HepG2 (cell line): ENCODE results near the gene TSACC. TPM values are rescaled to one million over a fixed set of nuclear protein-coding genes. Genes with fewer than 3 reads are reported as not detected.
A peak's percentile ranks its signal among the peaks of the same experiment; 100 is the strongest.

ENCODE experiments used
- AFF4 ChIP-seq: sonication (generic); formaldehyde crosslinking; IDR thresholded peaks from 2 replicates; pipeline ENCODE4 v1.4.0; 2020; ENCODE audit warnings: missing genetic modification reagents
- CREB1 ChIP-seq, 2 experiments: fragments of 450-650 bp in 1 of 2; IDR thresholded peaks; 2 replicates each; pipeline ENCODE4 v1.6.1; 2016 to 2017; ENCODE audit warnings: control low read depth in 1 of 2, mild to moderate bottlenecking in 1 of 2, missing compliant biosample characterization in 1 of 2, missing genetic modification characterization in 1 of 2
- NONO ChIP-seq, 2 experiments: fragments of 450-650 bp in 1 of 2; sonication (generic) in 1 of 2; formaldehyde crosslinking in 1 of 2; IDR thresholded peaks in 1 of 2; conservative IDR thresholded peaks in 1 of 2; 2 replicates each; pipeline versions ENCODE4 v1.6.1 to v1.8.0; 2017 to 2022; ENCODE audit warnings: mild to moderate bottlenecking in 1 of 2, missing genetic modification reagents in 1 of 2, moderate library complexity in 1 of 2
- NR1H2 ChIP-seq: sonication (generic); formaldehyde crosslinking; IDR thresholded peaks from 2 replicates; pipeline ENCODE4 v1.8.1; 2022; ENCODE audit warnings: low read depth, missing genetic modification reagents, borderline replicate concordance
- NR3C1 ChIP-seq: sonication (generic); formaldehyde crosslinking; IDR thresholded peaks from 2 replicates; pipeline ENCODE4 v1.4.0; 2020; ENCODE audit warnings: missing genetic modification reagents
- RORA ChIP-seq: sonication (generic); formaldehyde crosslinking; IDR thresholded peaks from 2 replicates; pipeline ENCODE4 v1.5.0; 2020; ENCODE audit warnings: mild to moderate bottlenecking, missing genetic modification reagents, moderate library complexity
- RXRA ChIP-seq: sonication (generic); formaldehyde crosslinking; IDR thresholded peaks from 2 replicates; pipeline ENCODE4 v1.5.1; 2020; ENCODE audit warnings: missing genetic modification reagents
- SP4 ChIP-seq: sonication (generic); formaldehyde crosslinking; IDR thresholded peaks from 2 replicates; pipeline ENCODE4 v1.8.1; 2023; ENCODE audit warnings: mild to moderate bottlenecking, missing genetic modification reagents
- TBX3 ChIP-seq: fragments of 450-650 bp; IDR thresholded peaks from 2 replicates; pipeline ENCODE4 v1.6.1; 2017; ENCODE audit warnings: antibody characterized with exemption, mild to moderate bottlenecking, inconsistent platforms, borderline replicate concordance
- USF2 ChIP-seq, 2 experiments: sonication (generic) in 1 of 2; formaldehyde crosslinking in 1 of 2; IDR thresholded peaks; 2 replicates each; pipeline versions ENCODE4 v1.5.1 to v1.6.1; 2011 to 2020; ENCODE audit warnings: borderline replicate concordance in 1 of 2, low read depth in 1 of 2, low read length in 1 of 2, mild to moderate bottlenecking in 1 of 2, missing genetic modification reagents in 1 of 2, moderate library complexity in 1 of 2
- ZNF10 ChIP-seq: sonication (generic); formaldehyde crosslinking; IDR thresholded peaks from 2 replicates; pipeline ENCODE4 v1.4.0; 2020; ENCODE audit warnings: mild to moderate bottlenecking, low read depth, missing genetic modification reagents, borderline replicate concordance
- ZNF142 ChIP-seq: sonication (generic); formaldehyde crosslinking; IDR thresholded peaks from 2 replicates; pipeline ENCODE4 v1.4.0; 2020; ENCODE audit warnings: missing genetic modification reagents
- ZNF235 ChIP-seq: sonication (generic); formaldehyde crosslinking; IDR thresholded peaks from 2 replicates; pipeline ENCODE4 v1.8.1; 2023; ENCODE audit warnings: mild to moderate bottlenecking, missing genetic modification reagents, borderline replicate concordance
- ZNF317 ChIP-seq: sonication (generic); formaldehyde crosslinking; IDR thresholded peaks from 2 replicates; pipeline ENCODE4 v1.5.0; 2020; ENCODE audit warnings: mild to moderate bottlenecking, missing genetic modification reagents
- ZNF451 ChIP-seq: sonication (generic); formaldehyde crosslinking; IDR thresholded peaks from 2 replicates; pipeline ENCODE4 v1.5.0; 2020; ENCODE audit warnings: mild to moderate bottlenecking, missing genetic modification reagents
- ZNF496 ChIP-seq: sonication (generic); formaldehyde crosslinking; IDR thresholded peaks from 2 replicates; pipeline ENCODE4 v1.8.1; 2023; ENCODE audit warnings: mild to moderate bottlenecking, moderate library complexity, missing genetic modification reagents; ENCODE audit not compliant: insufficient replicate concordance
- ZNF564 ChIP-seq: sonication (generic); formaldehyde crosslinking; IDR thresholded peaks from 2 replicates; pipeline ENCODE4 v1.8.1; 2023; ENCODE audit warnings: mild to moderate bottlenecking, missing genetic modification reagents
- ZNF7 ChIP-seq: IDR thresholded peaks from 2 replicates; pipeline ENCODE4 v1.6.1; 2016; ENCODE audit warnings: missing biosample characterization, missing genetic modification reagents
- polyA plus RNA-seq, 8 experiments: library from polyadenylated mRNA; depleted of rRNA in 3 of 8; stranded (reverse) in 7 of 8; unstranded in 1 of 8; fragments of >200 nt; fragmentation: Illumina TruSeq in 4 of 8; extraction: Trizol in 4 of 8; gene quantifications; 2 replicates each; pipeline versions ENCODE4 v1.2.1 to v1.2.3, GENCODE V29; 2011 to 2016; ENCODE audit warnings: low read depth in 4 of 8, missing spikeins in 1 of 8, mixed read lengths in 1 of 8; ENCODE audit not compliant: insufficient read depth in 1 of 8
- total RNA-seq, 5 experiments: library from RNA; depleted of rRNA; stranded (reverse); fragments of >200 nt; fragmentation: Illumina TruSeq; extraction: Trizol; gene quantifications; 2 replicates each; pipeline ENCODE4 v1.2.3, GENCODE V29; 2016; ENCODE audit warnings: low read depth in 1 of 5

Gene TSACC
- total and polyA plus RNA-seq, 2 of the 13 experiments (the other 11 are each of a cell fraction or from before 2014, with no cell fraction given), result 1.5 to 2.6 TPM

- TF ChIP-seq USF2 (IDR thresholded peaks at IDR 0.05; ENCODE audit: low read depth, low read length), result no peak; the same call in 1 of the 2 replicates
- peak; percentile 10; the same call in 1 of the 2 replicates for TF ChIP-seq USF2 (CRISPR knock-in tag; IDR thresholded peaks at IDR 0.05; ENCODE audit: borderline replicate concordance)
- peak; percentile 10; the same call in 1 of the 2 replicates for TF ChIP-seq ZNF142 (CRISPR knock-in tag)
- TF ChIP-seq ZNF564 (CRISPR knock-in tag), result peak; percentile 23; the same call in 1 of the 2 replicates
- no peak for TF ChIP-seq NR1H2
- TF ChIP-seq NONO (IDR thresholded peaks at IDR 0.05), result no peak
- TF ChIP-seq NONO (CRISPR knock-in tag; conservative IDR thresholded peaks at IDR 0.05), result no peak
- 0 out of 2 replicates have a peak, but pooled peaks have one; percentile 14 for TF ChIP-seq AFF4 (CRISPR knock-in tag)
- no peak for TF ChIP-seq RXRA (CRISPR knock-in tag)
- TF ChIP-seq CREB1 (IDR thresholded peaks at IDR 0.05), result no peak
- peak; percentile 45 for TF ChIP-seq CREB1 (CRISPR knock-in tag; IDR thresholded peaks at IDR 0.05)
- TF ChIP-seq ZNF317 (CRISPR knock-in tag), result no peak
- TF ChIP-seq ZNF235 (CRISPR knock-in tag), result no peak
- TF ChIP-seq ZNF496 (CRISPR knock-in tag), result no peak
- no peak for TF ChIP-seq RORA (CRISPR knock-in tag)
- TF ChIP-seq NR3C1 (CRISPR knock-in tag), result no peak
- TF ChIP-seq ZNF451 (CRISPR knock-in tag), result no peak
- no peak for TF ChIP-seq SP4 (CRISPR knock-in tag)
- no peak for TF ChIP-seq ZNF10 (CRISPR knock-in tag)
- no peak for TF ChIP-seq TBX3
- peak; percentile 78 for TF ChIP-seq ZNF7 (CRISPR knock-in tag)
Observed at GRCh38 chr1:156372265-156372586, 33.9 kb downstream of the TSACC start (continued).
